Motor neuron (in vitro differentiated cells): ENCODE data around the gene TIPARP. TPM values are rescaled to one million over a fixed set of nuclear protein-coding genes. Genes with fewer than 3 reads are reported as not detected.
"Not testable (repeated sequence)": the region's sequence is repeated elsewhere in the genome, so short reads cannot be mapped to it uniquely, and the experiment has no call there.

Experiments
- ATAC-seq, 8 experiments: fragments of 200-7000 bp; cut with Tn5 transposase; replicated peaks in 6 of 8; 2 replicates each; pipeline ENCODE4 v1.8.0; 2021; ENCODE audit warnings: mild to moderate bottlenecking in 8 of 8, moderate library complexity in 8 of 8
- H3K27ac ChIP-seq, 2 donors: fragments of 250-450 bp; sonication (Bioruptor Pico); 2 replicates each; pipeline ENCODE4 v1.9.0; 2021; ENCODE audit warnings: antibody characterized with exemption in 2 of 2, mild to moderate bottlenecking in 2 of 2, moderate library complexity in 1 of 2
- H3K4me1 ChIP-seq, 2 donors: fragments of 250-450 bp; sonication (Bioruptor Pico); replicated peaks in 1 of 2; 2 replicates each; pipeline ENCODE4 v1.6.1; 2021; ENCODE audit warnings: antibody characterized with exemption in 2 of 2, mild to moderate bottlenecking in 2 of 2, moderate library complexity in 1 of 2
- H3K4me3 ChIP-seq, 5 donors: fragments of 250-450 bp; sonication (Bioruptor Pico); 2 replicates each; pipeline ENCODE4 v1.9.0; 2021; ENCODE audit warnings: antibody characterized with exemption in 5 of 5, mild to moderate bottlenecking in 5 of 5, moderate library complexity in 4 of 5
- WGBS, 10 experiments: fragments of 450-650 bp; shearing (Covaris generic); methylation state at CpG; one replicate each; pipeline ENCODE4 v1.0.0; 2022; 5-methylcytosine and 5-hydroxymethylcytosine counted together
- in situ Hi-C, 9 experiments: fragments of 400-800 bp; cut with MboI; loops; one replicate each; pipeline ENCODE4 v1.15.0; 2021; ENCODE audit warnings: low sequenced_read_pairs in 9 of 9, low pct_unique_long_range_greater_than_20kb in 2 of 9; ENCODE audit not compliant: unreplicated experiment in 9 of 9
- total RNA-seq, 8 experiments: library from RNA; unstranded; fragments of 300-600 nt; gene quantifications; 2 replicates each; pipeline versions ENCODE4 v1.2.3 to v1.2.4, GENCODE V29; 2022

The TIPARP gene
- total RNA-seq, 8 experiments from 2014 or later: 8.0 to 28.4 (median 14.6) TPM

- Histone ChIP-seq H3K4me1 (peaks cover 2 to 5% of the 10 kb centered on the region in 2 donors), H3K4me3 (no peak overlapping the region), H3K27ac (no peak overlapping the region)
- 67 to 100% (median 91%) methylated on average over 1 to 3 of the region's 4 CpGs; no CpG with 5 or more reads in 1 of the 10 experiments for WGBS, 10 experiments
- in situ Hi-C loops: no loop called here
- no peak for ATAC-seq
These were observed 36.1 kb upstream of the TIPARP start for GRCh38 chr3:156638271-156638670.

GRCh38 chr3:156639414-156640023, 34.9 kb upstream of the TIPARP start:
- peaks cover 14 to 15% of the 10 kb centered on the region in 2 donors for H3K4me1 ChIP-seq
- in situ Hi-C loops: no loop called here
- no peak overlapping the region for H3K27ac ChIP-seq
- no peak for ATAC-seq
- H3K4me3 ChIP-seq: no peak overlapping the region

- Histone ChIP-seq H3K4me3 (no peak overlapping the region), H3K4me1 (peaks cover 14 to 15% of the 10 kb centered on the region in 2 donors), H3K27ac (no peak overlapping the region)
- in situ Hi-C loops: no loop called here
- ATAC-seq: no peak
- WGBS, 10 experiments: 0 to 100% (median 28%) methylated on average over 1 of the region's 1 CpG; no CpG with 5 or more reads in 2 of the 10 experiments
These were observed 32.8 kb upstream of the TIPARP start for GRCh38 chr3:156641618-156641975.

- Histone ChIP-seq H3K27ac (no peak overlapping the region), H3K4me1 (peaks cover 14 to 15% of the 10 kb centered on the region in 2 donors), H3K4me3 (no peak overlapping the region)
- in situ Hi-C loops: no loop called here
- 14 to 100% (median 70%) methylated on average over 1 to 8 of the region's 8 CpGs; no CpG with 5 or more reads in 1 of the 10 experiments for WGBS, 10 experiments
- peak; percentile 27 to 69 (median 54) for ATAC-seq
These were observed 31.4 kb upstream of the TIPARP start for GRCh38 chr3:156642750-156643728.

- 22 to 85% (median 66%) methylated on average over 1 to 6 of the region's 6 CpGs; no CpG with 5 or more reads in 2 of the 10 experiments for WGBS, 10 experiments
- in situ Hi-C loops: no loop called here
- H3K4me1 ChIP-seq: peaks cover 14 to 15% of the 10 kb centered on the region in 2 donors
- peak in 5 of 8 experiments; percentile 41 to 60 (median 47) for ATAC-seq
- H3K4me3 ChIP-seq: no peak overlapping the region
- peak overlapping the region in 1 of 2 donors; percentile 24 for H3K27ac ChIP-seq
These were observed 30.5 kb upstream of the TIPARP start for GRCh38 chr3:156643729-156644389.

- Histone ChIP-seq H3K27ac (no peak overlapping the region), H3K4me1 (peaks cover 14 to 15% of the 10 kb centered on the region in 2 donors), H3K4me3 (no peak overlapping the region)
- no peak for ATAC-seq
- in situ Hi-C loops: no loop called here
These were observed 29.4 kb upstream of the TIPARP start for GRCh38 chr3:156644958-156645357.

- in situ Hi-C loops: no loop called here
- Histone ChIP-seq H3K4me1 (peaks cover 14 to 15% of the 10 kb centered on the region in 2 donors), H3K4me3 (no peak overlapping the region), H3K27ac (no peak overlapping the region)
- ATAC-seq: no peak
These were observed 27.4 kb upstream of the TIPARP start for GRCh38 chr3:156646958-156647357.

GRCh38 chr3:156648086-156648485, 26.3 kb upstream of the TIPARP start:
- H3K4me1 ChIP-seq: peaks cover 12 to 13% of the 10 kb centered on the region in 2 donors
- WGBS, 10 experiments: 20 to 83% (median 69%) methylated on average over 1 to 3 of the region's 3 CpGs; no CpG with 5 or more reads in 3 of the 10 experiments
- ATAC-seq: no peak

GRCh38 chr3:156649681-156650080, 24.7 kb upstream of the TIPARP start:
- ATAC-seq: no peak
- Histone ChIP-seq H3K4me3 (no peak overlapping the region), H3K4me1 (no peaks in the 10 kb centered on the region), H3K27ac (no peak overlapping the region)
- in situ Hi-C loops: loop anchor here in 5 of 9 experiments (25.0 kb wide), 3 partner anchors 87 to 487 kb away; partner anchors contain the start of gene SSR3 (in 2 of the 5)
- 83 to 100% (median 90%) methylated on average over 1 of the region's 1 CpG; no CpG with 5 or more reads in 2 of the 10 experiments for WGBS, 10 experiments

More at GRCh38 chr3:156648086-156648485, 26.3 kb upstream of the TIPARP start:
- in situ Hi-C loops: no loop called here
- Histone ChIP-seq H3K27ac (no peak overlapping the region), H3K4me3 (no peak overlapping the region)

- not testable (repeated sequence) for H3K4me1 ChIP-seq, ATAC-seq, H3K4me3 ChIP-seq, H3K27ac ChIP-seq
- 40 to 100% (median 100%) methylated on average over 1 of the region's 2 CpGs; no CpG with 5 or more reads in 5 of the 10 experiments for WGBS, 10 experiments
- in situ Hi-C loops: loop anchor here in 5 of 9 experiments (25.0 kb wide), 3 partner anchors 90 to 490 kb away; partner anchors contain the start of gene SSR3 (in 2 of the 5)
These were observed 21.7 kb upstream of the TIPARP start for GRCh38 chr3:156652661-156653060.

GRCh38 chr3:156654834-156655233, 19.6 kb upstream of the TIPARP start:
- H3K4me3 ChIP-seq: no peak overlapping the region
- H3K4me1 ChIP-seq: no peaks in the 10 kb centered on the region
- in situ Hi-C loops: loop anchor here in 5 of 9 experiments (25.0 kb wide), 3 partner anchors 93 to 493 kb away; partner anchors contain the start of gene SSR3 (in 2 of the 5)
- no peak overlapping the region for H3K27ac ChIP-seq
- ATAC-seq: no peak
- 71 to 100% (median 95%) methylated on average over 1 of the region's 1 CpG; no CpG with 5 or more reads in 2 of the 10 experiments for WGBS, 10 experiments

GRCh38 chr3:156655819-156656550, 18.4 kb upstream of the TIPARP start:
- in situ Hi-C loops: loop anchor here in 5 of 9 experiments (25.0 kb wide), 3 partner anchors 94 to 494 kb away; partner anchors contain the start of gene SSR3 (in 2 of the 5)
- Histone ChIP-seq H3K4me3 (no peak overlapping the region), H3K27ac (no peak overlapping the region), H3K4me1 (no peaks in the 10 kb centered on the region)
- 76 to 100% (median 86%) methylated on average over 1 to 5 of the region's 5 CpGs; no CpG with 5 or more reads in 2 of the 10 experiments for WGBS, 10 experiments
- no peak for ATAC-seq
